KMS-11 (cell line): ENCODE measurements around the gene SPP2.

Experiments used
- H2AFZ ChIP-seq: fragments of 200-600 bp; sonication (generic); 2 replicates; pipeline ENCODE4 v1.6.1; 2016; ENCODE audit warnings: antibody characterized with exemption, mixed run types, low read depth
- H3K27ac ChIP-seq: fragments of 200-600 bp; sonication (generic); 2 replicates; pipeline ENCODE4 v1.6.1; 2016; ENCODE audit warnings: mild to moderate bottlenecking, mixed run types
- H3K27me3 ChIP-seq: fragments of 200-600 bp; sonication (generic); 2 replicates; pipeline ENCODE4 v1.6.1; 2017; ENCODE audit warnings: mild to moderate bottlenecking, low read depth, mixed run types, moderate library complexity; ENCODE audit not compliant: insufficient read depth
- H3K36me3 ChIP-seq: fragments of 200-600 bp; sonication (generic); 2 replicates; pipeline ENCODE4 v1.6.1; 2017; ENCODE audit warnings: mild to moderate bottlenecking, mixed run types; ENCODE audit not compliant: insufficient read depth
- H3K4me1 ChIP-seq: fragments of 200-600 bp; sonication (generic); 2 replicates; pipeline ENCODE4 v1.6.1; 2016; ENCODE audit warnings: mild to moderate bottlenecking, low read depth, mixed run types; ENCODE audit not compliant: poor library complexity, severe bottlenecking
- H3K4me2 ChIP-seq: fragments of 200-600 bp; sonication (generic); 2 replicates; pipeline ENCODE4 v1.7.0; 2016; ENCODE audit warnings: mild to moderate bottlenecking, mixed run types
- H3K4me3 ChIP-seq: fragments of 200-600 bp; sonication (generic); IDR thresholded peaks from 2 replicates; pipeline ENCODE4 v1.6.1; 2017; ENCODE audit warnings: low read depth, low read length, mixed read lengths; ENCODE audit not compliant: insufficient read depth
- H3K79me2 ChIP-seq: fragments of 200-600 bp; sonication (generic); 2 replicates; pipeline ENCODE4 v1.6.1; 2016; ENCODE audit warnings: low read depth, mixed run types; ENCODE audit not compliant: insufficient read depth
- H3K9ac ChIP-seq: fragments of 200-600 bp; sonication (generic); 2 replicates; pipeline ENCODE4 v1.6.1; 2016; ENCODE audit warnings: mild to moderate bottlenecking, mixed run types
- H4K20me1 ChIP-seq: fragments of 200-600 bp; sonication (generic); 2 replicates; pipeline ENCODE4 v1.6.1; 2016; ENCODE audit warnings: mild to moderate bottlenecking, mixed run types; ENCODE audit not compliant: insufficient read depth
- TF ChIP-seq, protein P1 (sequence below): fragments of 200-600 bp; sonication (generic); conservative IDR thresholded peaks from 2 replicates; pipeline ENCODE4 v1.6.1; 2017; ENCODE audit warnings: low read depth, mild to moderate bottlenecking, antibody characterized with exemption, low read length, moderate library complexity, mixed read lengths

The SPP2 gene

DNA sequence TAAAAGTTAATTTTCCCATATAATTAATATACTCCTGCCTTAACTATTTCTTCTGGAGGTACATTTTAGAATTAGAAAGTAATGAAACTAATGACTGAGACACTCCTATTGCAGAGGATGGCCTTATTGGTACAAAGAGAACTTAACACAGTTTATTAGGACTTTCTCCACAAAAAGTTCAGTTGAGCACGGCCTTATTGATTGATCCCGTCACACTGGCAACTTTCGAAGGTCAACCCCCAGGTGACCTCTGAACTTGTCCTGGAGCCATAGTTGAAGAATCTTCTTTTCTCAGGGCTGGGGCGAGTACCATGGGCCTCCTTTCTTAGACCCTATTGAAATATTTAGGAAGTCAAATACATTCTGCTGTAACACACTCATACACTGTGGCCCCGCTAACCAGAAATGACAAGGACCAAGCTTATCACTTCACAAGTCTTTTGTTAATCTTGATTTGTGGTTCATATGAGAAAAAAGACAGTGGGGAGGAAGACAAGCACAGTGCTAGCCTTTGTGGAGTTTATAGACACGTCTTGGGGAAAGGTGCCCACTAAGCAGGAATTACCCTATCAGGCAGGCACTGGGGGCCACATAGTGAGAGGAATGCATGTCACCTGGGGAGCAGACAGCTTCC lies 11.2 kb downstream of the SPP2 start:
- no peaks in the 10 kb centered on the region for H3K27me3 ChIP-seq
- no peaks in the 10 kb centered on the region for H3K79me2 ChIP-seq
- H4K20me1 ChIP-seq = no peaks in the 10 kb centered on the region
- H3K36me3 ChIP-seq = no peaks in the 10 kb centered on the region
- H2AFZ ChIP-seq = no peak overlapping the region
- no peak overlapping the region for H3K9ac ChIP-seq
- TF ChIP-seq, protein P1, sequence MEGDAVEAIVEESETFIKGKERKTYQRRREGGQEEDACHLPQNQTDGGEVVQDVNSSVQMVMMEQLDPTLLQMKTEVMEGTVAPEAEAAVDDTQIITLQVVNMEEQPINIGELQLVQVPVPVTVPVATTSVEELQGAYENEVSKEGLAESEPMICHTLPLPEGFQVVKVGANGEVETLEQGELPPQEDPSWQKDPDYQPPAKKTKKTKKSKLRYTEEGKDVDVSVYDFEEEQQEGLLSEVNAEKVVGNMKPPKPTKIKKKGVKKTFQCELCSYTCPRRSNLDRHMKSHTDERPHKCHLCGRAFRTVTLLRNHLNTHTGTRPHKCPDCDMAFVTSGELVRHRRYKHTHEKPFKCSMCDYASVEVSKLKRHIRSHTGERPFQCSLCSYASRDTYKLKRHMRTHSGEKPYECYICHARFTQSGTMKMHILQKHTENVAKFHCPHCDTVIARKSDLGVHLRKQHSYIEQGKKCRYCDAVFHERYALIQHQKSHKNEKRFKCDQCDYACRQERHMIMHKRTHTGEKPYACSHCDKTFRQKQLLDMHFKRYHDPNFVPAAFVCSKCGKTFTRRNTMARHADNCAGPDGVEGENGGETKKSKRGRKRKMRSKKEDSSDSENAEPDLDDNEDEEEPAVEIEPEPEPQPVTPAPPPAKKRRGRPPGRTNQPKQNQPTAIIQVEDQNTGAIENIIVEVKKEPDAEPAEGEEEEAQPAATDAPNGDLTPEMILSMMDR = no peak
- no peak overlapping the region for H3K4me3 ChIP-seq
- H3K4me1 ChIP-seq = peaks cover under 1% of the 10 kb centered on the region
- no peak overlapping the region for H3K4me2 ChIP-seq
- no peak overlapping the region for H3K27ac ChIP-seq

DNA sequence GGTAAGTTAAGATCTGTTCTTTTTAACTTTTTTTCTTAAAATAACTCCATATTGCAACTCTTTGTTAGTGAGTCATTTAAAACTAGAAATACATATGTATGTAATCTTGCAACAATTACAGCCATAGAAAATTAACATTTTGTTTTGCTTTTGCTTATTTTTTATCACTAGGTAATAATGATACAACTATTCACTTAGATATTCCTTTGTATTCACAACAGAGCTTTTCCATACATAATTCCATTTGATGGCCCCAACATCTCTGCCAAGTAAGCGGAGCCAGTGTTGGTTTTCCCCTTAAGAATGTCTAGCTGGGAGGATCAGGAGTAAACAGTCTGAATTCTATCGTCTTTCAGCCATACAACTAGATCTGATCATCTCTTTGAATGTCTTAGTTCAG lies 16.1 kb downstream of the SPP2 start:
- Histone ChIP-seq H3K27me3 (no peaks in the 10 kb centered on the region), H3K4me2 (no peak overlapping the region), H3K9ac (no peak overlapping the region), H3K79me2 (no peaks in the 10 kb centered on the region), H3K4me1 (no peaks in the 10 kb centered on the region), H3K36me3 (no peaks in the 10 kb centered on the region), H2AFZ (no peak overlapping the region), H3K4me3 (no peak overlapping the region), H4K20me1 (no peaks in the 10 kb centered on the region), H3K27ac (no peak overlapping the region)
- TF ChIP-seq, protein P1 = no peak

DNA sequence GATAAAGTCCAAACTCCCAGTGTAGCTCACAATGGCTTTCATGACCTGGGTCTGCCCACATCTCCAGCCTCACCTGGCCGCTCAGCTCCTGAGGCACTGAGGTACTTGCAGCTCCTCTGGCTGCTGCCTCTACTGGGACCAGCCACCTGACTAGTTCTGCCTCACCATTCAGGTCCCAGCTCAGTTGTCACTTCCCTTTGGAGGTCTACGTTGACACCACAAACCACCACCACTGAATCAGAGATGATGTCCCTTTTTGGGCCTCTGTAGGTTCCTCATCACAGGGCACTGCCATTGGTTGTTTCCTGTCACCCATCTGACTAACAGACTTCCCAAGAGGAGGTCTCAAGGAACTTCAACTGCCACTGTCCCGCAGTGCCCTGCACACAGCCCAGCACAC lies 21.2 kb downstream of the SPP2 start:
- Histone ChIP-seq H3K79me2 (no peaks in the 10 kb centered on the region), H3K4me2 (no peak overlapping the region), H2AFZ (no peak overlapping the region), H3K27me3 (no peaks in the 10 kb centered on the region), H3K4me1 (no peaks in the 10 kb centered on the region), H3K36me3 (no peaks in the 10 kb centered on the region), H3K27ac (no peak overlapping the region), H3K4me3 (no peak overlapping the region), H4K20me1 (no peaks in the 10 kb centered on the region), H3K9ac (no peak overlapping the region)
- TF ChIP-seq, protein P1 = no peak

DNA sequence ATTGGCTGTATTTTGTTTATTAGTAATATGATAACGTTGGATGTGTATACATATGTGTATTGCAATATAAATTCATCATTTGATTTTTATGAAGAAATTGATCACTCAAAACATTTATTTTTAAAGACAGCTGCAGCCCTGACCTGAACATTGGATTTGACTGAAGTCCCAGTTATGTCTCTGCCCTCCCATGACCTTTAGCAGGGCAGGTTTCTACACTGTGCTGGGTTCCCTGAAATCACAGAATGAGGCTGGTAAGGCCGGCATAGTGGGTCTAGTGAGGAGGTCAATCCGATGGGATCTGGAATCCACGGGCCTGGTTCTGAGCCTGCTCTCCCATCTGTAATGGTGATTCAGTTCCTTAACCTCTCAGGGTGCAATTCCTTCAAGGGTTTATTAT lies 22.0 kb downstream of the SPP2 start:
- no peaks in the 10 kb centered on the region for H4K20me1 ChIP-seq
- H3K4me2 ChIP-seq = no peak overlapping the region
- H3K9ac ChIP-seq = no peak overlapping the region
- H3K4me1 ChIP-seq = no peaks in the 10 kb centered on the region
- H3K27ac ChIP-seq = no peak overlapping the region
- no peak overlapping the region for H3K4me3 ChIP-seq
- H3K36me3 ChIP-seq = no peaks in the 10 kb centered on the region
- no peaks in the 10 kb centered on the region for H3K27me3 ChIP-seq
- H3K79me2 ChIP-seq = no peaks in the 10 kb centered on the region
- no peak overlapping the region for H2AFZ ChIP-seq
- TF ChIP-seq, protein P1 = no peak
